Measurements from ENCODE around the gene DOK7. TPM values are rescaled to one million over a fixed set of nuclear protein-coding genes. Genes with fewer than 3 reads are reported as not detected.

DOK7 gene
- total RNA-seq, 4 donors from 2014 or later = 8.1 to 42.0 (median 13.2) TPM

GRCh38 chr4:3461515-3462291 is 1.4 kb upstream of the DOK7 start:
- intact Hi-C loops (cut with DNase I; ENCODE audit: low total_unique reads) (loop anchor here (5.0 kb wide), 2 partner anchors 169 to 239 kb away; partner anchors contain the start of gene RGS12), in situ Hi-C loops (cut with MboI; ENCODE audit: low sequenced_read_pairs in 4 of 4) (loop anchor here in 1 of 4 donors (25.0 kb wide), 1 partner anchor 249 kb away; no protein-coding TSS in a partner anchor)
- Histone ChIP-seq H3K27me3 (no peaks in the 10 kb centered on the region), H3K27ac (peak overlapping the region; percentile 94 to 98 (median 94)), H3K9me3 (no peaks in the 10 kb centered on the region), H3K4me3 (no peak overlapping the region), H3K36me3 (no peaks in the 10 kb centered on the region), H3K4me1 (peaks cover 31 to 48% of the 10 kb centered on the region in 2 donors)
- TF ChIP-seq POLR2A (IDR thresholded peaks at IDR 0.05) = peak in 1 of 2 donors; percentile 26
- TF ChIP-seq, protein P1, sequence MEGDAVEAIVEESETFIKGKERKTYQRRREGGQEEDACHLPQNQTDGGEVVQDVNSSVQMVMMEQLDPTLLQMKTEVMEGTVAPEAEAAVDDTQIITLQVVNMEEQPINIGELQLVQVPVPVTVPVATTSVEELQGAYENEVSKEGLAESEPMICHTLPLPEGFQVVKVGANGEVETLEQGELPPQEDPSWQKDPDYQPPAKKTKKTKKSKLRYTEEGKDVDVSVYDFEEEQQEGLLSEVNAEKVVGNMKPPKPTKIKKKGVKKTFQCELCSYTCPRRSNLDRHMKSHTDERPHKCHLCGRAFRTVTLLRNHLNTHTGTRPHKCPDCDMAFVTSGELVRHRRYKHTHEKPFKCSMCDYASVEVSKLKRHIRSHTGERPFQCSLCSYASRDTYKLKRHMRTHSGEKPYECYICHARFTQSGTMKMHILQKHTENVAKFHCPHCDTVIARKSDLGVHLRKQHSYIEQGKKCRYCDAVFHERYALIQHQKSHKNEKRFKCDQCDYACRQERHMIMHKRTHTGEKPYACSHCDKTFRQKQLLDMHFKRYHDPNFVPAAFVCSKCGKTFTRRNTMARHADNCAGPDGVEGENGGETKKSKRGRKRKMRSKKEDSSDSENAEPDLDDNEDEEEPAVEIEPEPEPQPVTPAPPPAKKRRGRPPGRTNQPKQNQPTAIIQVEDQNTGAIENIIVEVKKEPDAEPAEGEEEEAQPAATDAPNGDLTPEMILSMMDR (IDR thresholded peaks at IDR 0.05 in 4 of 5, conservative IDR thresholded peaks at IDR 0.05 in 1 of 5) = no peak
- ATAC-seq = peak; percentile 43 to 53
- peak; percentile 70 to 95 for DNase-seq

- in situ Hi-C loops (cut with MboI; ENCODE audit: low sequenced_read_pairs in 4 of 4) = loop anchor here in 1 of 4 donors (25.0 kb wide), 1 partner anchor 250 kb away; no protein-coding TSS in a partner anchor
- ATAC-seq (no peak), DNase-seq (no peak)
- intact Hi-C loops (cut with DNase I; ENCODE audit: low total_unique reads) = loop anchor here (5.0 kb wide), 2 partner anchors 170 to 240 kb away; partner anchors contain the start of gene RGS12
- H3K4me3 ChIP-seq = no peak overlapping the region
- peak overlapping the region; percentile 94 to 98 (median 94) for H3K27ac ChIP-seq
- H3K4me1 ChIP-seq = peaks cover 34 to 54% of the 10 kb centered on the region in 2 donors
- H3K27me3 ChIP-seq = no peaks in the 10 kb centered on the region
- no peaks in the 10 kb centered on the region for H3K9me3 ChIP-seq
- no peak for TF ChIP-seq POLR2A (IDR thresholded peaks at IDR 0.05)
- TF ChIP-seq, protein P1 (IDR thresholded peaks at IDR 0.05 in 4 of 5, conservative IDR thresholded peaks at IDR 0.05 in 1 of 5) = no peak
- H3K36me3 ChIP-seq = no peaks in the 10 kb centered on the region
Observed at GRCh38 chr4:3462321-3462789, 751 bp upstream of the DOK7 start.

- H3K4me3 ChIP-seq = peak overlapping the region; percentile 60 to 84 (median 60)
- no peaks in the 10 kb centered on the region for H3K27me3 ChIP-seq
- H3K9me3 ChIP-seq = no peaks in the 10 kb centered on the region
- in situ Hi-C loops (cut with MboI; ENCODE audit: low sequenced_read_pairs in 4 of 4) = loop anchor here in 1 of 4 donors (25.0 kb wide), 1 partner anchor 251 kb away; no protein-coding TSS in a partner anchor
- no peaks in the 10 kb centered on the region for H3K36me3 ChIP-seq
- H3K4me1 ChIP-seq = peaks cover 37 to 60% of the 10 kb centered on the region in 2 donors
- no peak for ATAC-seq
- TF ChIP-seq POLR2A (IDR thresholded peaks at IDR 0.05) = no peak
- TF ChIP-seq, protein P1 (IDR thresholded peaks at IDR 0.05 in 4 of 5, conservative IDR thresholded peaks at IDR 0.05 in 1 of 5) = no peak
- DNase-seq = no peak
- H3K27ac ChIP-seq = peak overlapping the region; percentile 94 to 98 (median 94)
- intact Hi-C loops (cut with DNase I; ENCODE audit: low total_unique reads) = loop anchor here (1.0 to 5.0 kb wide), 3 partner anchors 18 to 241 kb away; partner anchors contain the start of gene RGS12
Observed at GRCh38 chr4:3463556-3464348, 646 bp downstream of the DOK7 start.

DNA sequence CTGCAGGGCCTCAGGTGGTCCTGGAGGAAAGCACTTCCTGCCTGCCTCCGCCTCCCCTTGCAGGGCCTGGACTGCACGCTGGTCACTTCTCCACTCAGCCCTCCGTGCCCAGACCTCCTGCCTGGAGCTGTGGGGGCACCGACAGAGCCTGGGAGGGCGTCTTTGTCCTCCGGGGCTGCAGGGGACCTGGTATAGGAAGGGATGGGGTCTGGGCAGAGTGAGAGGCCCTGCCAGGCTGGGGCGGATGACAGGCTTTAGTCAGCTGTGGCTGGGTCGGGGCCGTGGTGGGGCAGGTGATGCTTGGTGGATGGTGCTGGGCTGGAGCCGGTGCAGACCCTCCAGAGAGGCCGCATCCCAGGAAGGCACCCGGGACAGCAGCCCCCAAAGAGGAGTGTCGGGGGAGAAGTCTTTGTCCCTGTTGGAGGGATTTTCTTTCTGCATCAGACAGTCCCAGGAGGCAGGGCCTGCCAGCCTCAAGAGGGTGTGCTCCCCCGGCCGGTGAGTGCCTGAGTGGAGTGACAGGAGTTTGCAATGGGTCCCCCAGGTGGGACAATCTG is 1.3 kb downstream of the DOK7 start:
- DNase-seq = no peak
- H3K27me3 ChIP-seq = no peaks in the 10 kb centered on the region
- H3K36me3 ChIP-seq = no peaks in the 10 kb centered on the region
- in situ Hi-C loops (cut with MboI; ENCODE audit: low sequenced_read_pairs in 4 of 4) (loop anchor here in 1 of 4 donors (25.0 kb wide), 1 partner anchor 252 kb away; no protein-coding TSS in a partner anchor), intact Hi-C loops (cut with DNase I; ENCODE audit: low total_unique reads) (loop anchor here (1.0 to 5.0 kb wide), 3 partner anchors 17 to 242 kb away; partner anchors contain the start of gene RGS12)
- H3K4me1 ChIP-seq = peaks cover 37 to 64% of the 10 kb centered on the region in 2 donors
- peak overlapping the region; percentile 94 to 98 (median 94) for H3K27ac ChIP-seq
- H3K4me3 ChIP-seq = peak overlapping the region; percentile 60 to 84 (median 60)
- TF ChIP-seq, protein P1 (IDR thresholded peaks at IDR 0.05 in 4 of 5, conservative IDR thresholded peaks at IDR 0.05 in 1 of 5) = no peak
- no peak for TF ChIP-seq POLR2A (IDR thresholded peaks at IDR 0.05)
- peak in 1 of 2 donors; percentile 1 for ATAC-seq
- H3K9me3 ChIP-seq = no peaks in the 10 kb centered on the region
